ENCODE data around the gene SRP54.

SRP54 gene

GRCh38 chr14:34985740-34986139, 2.9 kb downstream of the SRP54 start:
- DNase-seq: no peak
- Histone ChIP-seq H3K27ac (no peak overlapping the region), H3K27me3 (replicated peaks) (no peaks in the 10 kb centered on the region), H3K4me3 (ENCODE audit: low read depth, low read length) (no peak overlapping the region), H3K36me3 (replicated peaks) (no peaks in the 10 kb centered on the region)
- TF ChIP-seq CTCF (IDR thresholded peaks at IDR 0.05; ENCODE audit: low read depth, low read length, missing control alignments): no peak
- in situ Hi-C loops (cut with HindIII; ENCODE audit: low pct_ligation_motif_present, low sequenced_read_pairs): no loop called here

DNA sequence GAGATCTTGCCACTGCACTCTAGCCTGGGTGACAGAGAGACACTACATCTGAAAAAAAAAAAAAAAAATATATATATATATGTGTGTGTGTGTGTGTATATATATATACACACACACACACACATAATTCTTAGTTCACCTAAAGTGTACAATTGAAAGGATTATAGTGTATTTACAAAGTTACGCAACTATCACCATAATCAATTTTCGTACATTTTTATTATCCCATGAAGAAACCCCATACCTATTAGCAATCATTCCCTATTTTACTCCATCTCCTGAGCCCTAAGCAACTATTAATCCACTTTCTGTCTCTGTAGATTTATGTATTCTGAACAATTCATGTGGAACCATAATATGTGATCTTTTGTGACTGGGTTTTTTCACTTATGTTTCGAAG, 4.4 kb downstream of the SRP54 start:
- in situ Hi-C loops (cut with HindIII; ENCODE audit: low pct_ligation_motif_present, low sequenced_read_pairs): no loop called here
- DNase-seq: no peak
- no peak overlapping the region for H3K4me3 ChIP-seq (ENCODE audit: low read depth, low read length)
- no peak overlapping the region for H3K27ac ChIP-seq
- H3K36me3 ChIP-seq (replicated peaks): no peaks in the 10 kb centered on the region
- H3K27me3 ChIP-seq (replicated peaks): no peaks in the 10 kb centered on the region
- no peak for TF ChIP-seq CTCF (IDR thresholded peaks at IDR 0.05; ENCODE audit: low read depth, low read length, missing control alignments)

DNA sequence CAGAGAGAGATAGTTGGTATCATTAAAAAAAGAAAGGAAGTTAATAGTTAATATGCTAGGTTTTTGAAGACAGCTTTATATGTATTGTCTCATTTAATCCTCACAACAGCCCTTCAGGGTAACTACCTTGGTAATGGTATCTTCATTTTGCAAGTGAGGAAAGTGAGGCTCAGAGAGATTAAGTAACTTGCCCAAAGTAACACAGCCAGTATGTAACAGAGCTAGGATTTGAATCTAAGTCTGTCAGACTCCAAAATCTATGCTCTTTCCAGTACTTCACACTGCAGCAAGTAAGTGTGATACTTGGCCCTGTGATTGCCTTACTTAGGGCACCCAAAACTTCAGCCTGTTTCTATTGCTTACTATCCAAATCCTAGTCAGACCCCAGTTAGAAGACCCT, 7.0 kb downstream of the SRP54 start:
- TF ChIP-seq CTCF (IDR thresholded peaks at IDR 0.05; ENCODE audit: low read depth, low read length, missing control alignments): no peak
- in situ Hi-C loops (cut with HindIII; ENCODE audit: low pct_ligation_motif_present, low sequenced_read_pairs): no loop called here
- no peak overlapping the region for H3K4me3 ChIP-seq (ENCODE audit: low read depth, low read length)
- no peak for DNase-seq
- no peaks in the 10 kb centered on the region for H3K36me3 ChIP-seq (replicated peaks)
- H3K27ac ChIP-seq: no peak overlapping the region
- H3K27me3 ChIP-seq (replicated peaks): no peaks in the 10 kb centered on the region

DNA sequence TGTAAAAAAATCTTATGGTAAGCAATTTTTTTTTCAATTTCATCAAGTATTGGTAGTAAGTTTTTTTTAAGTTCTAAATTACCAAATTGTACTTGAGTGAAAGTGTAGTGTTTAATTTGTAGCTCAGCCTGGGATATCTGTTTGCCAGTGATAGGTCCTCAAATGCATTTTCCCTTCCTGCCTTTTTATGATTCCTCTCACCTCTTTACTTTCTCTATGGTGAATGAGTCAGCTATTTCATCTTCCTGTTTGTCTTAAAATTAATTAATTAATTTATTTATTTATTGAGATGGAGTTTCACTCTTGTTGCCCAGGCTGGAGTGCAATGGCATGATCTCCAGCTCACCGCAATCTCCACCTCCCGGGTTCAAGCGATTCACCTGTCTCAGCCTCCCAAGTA, 10.6 kb downstream of the SRP54 start:
- no peaks in the 10 kb centered on the region for H3K36me3 ChIP-seq (replicated peaks)
- no peaks in the 10 kb centered on the region for H3K27me3 ChIP-seq (replicated peaks)
- H3K4me3 ChIP-seq (ENCODE audit: low read depth, low read length): no peak overlapping the region
- no peak for TF ChIP-seq CTCF (IDR thresholded peaks at IDR 0.05; ENCODE audit: low read depth, low read length, missing control alignments)
- no peak overlapping the region for H3K27ac ChIP-seq
- DNase-seq: no peak
- in situ Hi-C loops (cut with HindIII; ENCODE audit: low pct_ligation_motif_present, low sequenced_read_pairs): no loop called here

- Histone ChIP-seq H3K4me3 (ENCODE audit: low read depth, low read length) (no peak overlapping the region), H3K27ac (no peak overlapping the region), H3K27me3 (replicated peaks) (no peaks in the 10 kb centered on the region), H3K36me3 (replicated peaks) (no peaks in the 10 kb centered on the region)
- no peak for TF ChIP-seq CTCF (IDR thresholded peaks at IDR 0.05; ENCODE audit: low read depth, low read length, missing control alignments)
- no peak for DNase-seq
- in situ Hi-C loops (cut with HindIII; ENCODE audit: low pct_ligation_motif_present, low sequenced_read_pairs): no loop called here
These were observed 11.9 kb downstream of the SRP54 start for GRCh38 chr14:34994668-34995067.

- no peaks in the 10 kb centered on the region for H3K27me3 ChIP-seq (replicated peaks)
- H3K36me3 ChIP-seq (replicated peaks): no peaks in the 10 kb centered on the region
- DNase-seq: no peak
- no peak overlapping the region for H3K27ac ChIP-seq
- no peak overlapping the region for H3K4me3 ChIP-seq (ENCODE audit: low read depth, low read length)
- in situ Hi-C loops (cut with HindIII; ENCODE audit: low pct_ligation_motif_present, low sequenced_read_pairs): no loop called here
- TF ChIP-seq CTCF (IDR thresholded peaks at IDR 0.05; ENCODE audit: low read depth, low read length, missing control alignments): no peak
These were observed 15.0 kb downstream of the SRP54 start for GRCh38 chr14:34997762-34998161.
